ENCODE measurements around the gene ALAS1. TPM values are rescaled to one million over a fixed set of nuclear protein-coding genes. Genes with fewer than 3 reads are reported as not detected.
A peak's percentile ranks its signal among the peaks of the same experiment; 100 is the strongest.

Gene ALAS1
- total and polyA plus RNA-seq, 9 donors, result 26.4 to 35.4 (median 30.9) TPM

DNA sequence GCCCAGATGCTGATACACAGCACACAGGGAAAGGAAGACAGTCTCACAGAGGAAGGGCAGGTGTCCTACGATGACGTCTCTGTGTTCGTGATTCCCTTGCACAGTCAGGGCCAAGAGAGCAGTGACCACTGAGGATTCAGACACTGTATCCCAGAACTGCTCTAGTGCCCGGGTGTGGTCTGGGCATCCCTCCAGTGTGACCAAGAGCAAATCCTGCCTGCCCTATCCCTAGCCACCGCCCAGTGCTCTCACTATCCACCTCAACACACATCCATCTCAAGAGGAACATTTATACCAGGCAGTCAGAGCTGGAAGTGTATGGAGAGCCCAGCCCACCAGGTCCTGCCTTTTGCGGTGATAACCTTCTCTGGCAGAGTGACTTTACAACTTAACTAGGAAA, 51.7 kb downstream of the ALAS1 start:
- H3K27ac ChIP-seq (ENCODE audit: low read length), result no peak overlapping the region
- no peak for DNase-seq
- WGBS (ENCODE audit: insufficient coverage), result 88% methylated on average over 6 of the region's 6 CpGs

DNA sequence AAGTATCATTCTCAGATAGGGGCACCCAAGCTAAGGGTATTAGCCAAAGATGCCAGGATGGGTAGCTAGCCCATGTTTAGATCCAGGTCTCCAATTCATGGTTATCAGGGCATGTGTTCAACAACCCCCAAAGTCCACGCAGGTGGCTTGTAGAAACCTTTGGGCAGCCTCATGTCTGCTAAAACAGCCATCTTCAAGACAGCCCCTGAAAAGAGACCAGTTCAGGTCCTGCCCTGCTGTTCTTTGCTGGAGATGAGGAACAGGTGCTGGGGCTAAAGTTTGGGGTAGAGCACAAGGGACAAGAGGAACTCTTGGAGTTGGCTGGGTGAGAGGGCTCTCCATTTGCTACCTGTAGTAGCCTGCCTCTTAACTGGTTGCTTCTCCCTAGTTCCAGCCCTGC, 52.2 kb downstream of the ALAS1 start:
- peaks cover 16% of the 10 kb centered on the region for H3K4me1 ChIP-seq (ENCODE audit: control insufficient read depth, insufficient read depth, low read length)
- no peaks in the 10 kb centered on the region for H3K9me3 ChIP-seq (replicated peaks; ENCODE audit: control insufficient read depth, low read depth, low read length)
- no peak overlapping the region for H3K27ac ChIP-seq (ENCODE audit: low read length)
- H3K27me3 ChIP-seq (ENCODE audit: control insufficient read depth, insufficient read depth, low read length), result no peaks in the 10 kb centered on the region
- no peak overlapping the region for H3K4me3 ChIP-seq (ENCODE audit: low read length)
- DNase-seq, result no peak
- WGBS (ENCODE audit: insufficient coverage), result 100% methylated on average over 1 of the region's 1 CpG
- H3K36me3 ChIP-seq (ENCODE audit: control insufficient read depth, insufficient read depth, low read length), result peaks cover 66% of the 10 kb centered on the region

More for the DNA sequence above, 51.7 kb downstream of the ALAS1 start:
- Histone ChIP-seq H3K4me3 (ENCODE audit: low read length) (no peak overlapping the region), H3K4me1 (ENCODE audit: control insufficient read depth, insufficient read depth, low read length) (peaks cover 21% of the 10 kb centered on the region), H3K27me3 (ENCODE audit: control insufficient read depth, insufficient read depth, low read length) (no peaks in the 10 kb centered on the region), H3K9me3 (replicated peaks; ENCODE audit: control insufficient read depth, low read depth, low read length) (no peaks in the 10 kb centered on the region), H3K36me3 (ENCODE audit: control insufficient read depth, insufficient read depth, low read length) (peaks cover 64% of the 10 kb centered on the region)

DNA sequence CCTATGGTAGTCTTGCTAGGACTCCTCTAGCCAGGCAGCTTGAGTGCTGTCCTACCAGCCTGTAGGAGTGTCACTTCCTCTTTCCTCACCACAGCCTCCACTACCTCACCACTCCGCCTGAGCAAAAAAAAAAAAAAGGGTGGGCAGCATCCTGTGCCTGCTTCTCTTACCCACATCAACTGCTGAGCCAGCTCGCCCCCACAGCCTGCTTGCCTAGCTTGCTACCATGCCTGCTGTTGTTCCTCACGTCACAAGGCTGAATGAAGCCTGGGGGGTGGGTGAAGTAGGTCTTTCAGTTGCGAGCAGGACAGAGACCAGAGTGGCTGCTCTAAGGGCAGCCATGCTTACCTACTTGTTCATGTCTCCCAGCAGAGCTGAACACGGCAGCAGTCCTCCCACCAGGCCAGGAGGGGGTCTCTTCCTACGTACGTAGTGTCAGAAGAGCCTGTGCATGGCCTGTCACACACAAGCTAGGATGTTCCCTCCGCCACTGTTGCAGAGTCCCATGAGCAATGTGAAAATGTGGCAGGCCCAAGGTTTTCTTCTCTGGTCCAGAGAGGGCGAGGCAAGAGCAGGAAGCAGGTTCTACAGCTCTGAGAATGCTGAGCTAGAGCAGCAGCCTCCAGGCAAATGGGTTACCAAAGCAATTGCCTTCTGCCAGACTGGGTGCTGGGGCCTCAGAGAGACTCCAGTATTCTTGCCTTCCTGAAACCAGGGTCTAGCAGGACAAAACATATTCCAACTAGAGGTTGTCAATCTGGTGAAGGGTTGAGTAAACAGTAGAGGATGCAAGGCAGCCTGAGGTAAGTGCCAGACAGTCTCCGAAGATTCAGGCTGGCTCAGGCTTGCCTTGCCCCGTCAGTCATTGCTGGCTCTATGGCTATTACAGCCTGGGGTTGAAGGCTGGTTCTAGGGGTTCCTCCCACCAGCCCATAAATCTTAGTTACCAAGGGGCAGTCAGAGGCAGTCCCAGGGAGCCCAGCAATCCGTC, 55.6 kb downstream of the ALAS1 start:
- Histone ChIP-seq H3K36me3 (ENCODE audit: control insufficient read depth, insufficient read depth, low read length) (peaks cover 92% of the 10 kb centered on the region), H3K4me1 (ENCODE audit: control insufficient read depth, insufficient read depth, low read length) (no peaks in the 10 kb centered on the region), H3K27ac (ENCODE audit: low read length) (peak overlapping the region; percentile 5), H3K27me3 (ENCODE audit: control insufficient read depth, insufficient read depth, low read length) (no peaks in the 10 kb centered on the region), H3K9me3 (replicated peaks; ENCODE audit: control insufficient read depth, low read depth, low read length) (no peaks in the 10 kb centered on the region), H3K4me3 (ENCODE audit: low read length) (no peak overlapping the region)
- DNase-seq, result peak; percentile 73
- 72% methylated on average over 8 of the region's 12 CpGs for WGBS (ENCODE audit: insufficient coverage)

DNA sequence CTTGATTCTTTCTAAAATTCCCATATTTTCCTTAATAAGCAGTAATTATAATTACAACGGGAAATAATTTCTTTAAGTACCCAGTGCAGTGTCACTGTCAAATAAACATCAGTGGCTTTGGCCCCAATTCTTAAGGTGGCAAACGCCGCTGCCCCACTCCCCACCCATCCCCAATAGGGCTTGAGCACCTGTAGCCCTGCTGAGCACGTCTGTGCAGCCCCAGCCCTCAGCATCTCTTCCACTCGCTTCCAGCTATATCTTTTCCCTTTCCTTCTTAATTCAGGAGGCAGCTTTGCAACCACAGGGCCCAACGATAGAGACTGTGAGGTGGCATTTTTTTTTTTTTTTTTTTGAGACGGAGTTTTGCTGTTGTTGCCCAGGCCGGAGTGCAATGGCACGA, 56.6 kb downstream of the ALAS1 start:
- 73% methylated on average over 3 of the region's 9 CpGs for WGBS (ENCODE audit: insufficient coverage)
- Histone ChIP-seq H3K36me3 (ENCODE audit: control insufficient read depth, insufficient read depth, low read length) (peaks cover 92% of the 10 kb centered on the region), H3K4me1 (ENCODE audit: control insufficient read depth, insufficient read depth, low read length) (no peaks in the 10 kb centered on the region)

DNA sequence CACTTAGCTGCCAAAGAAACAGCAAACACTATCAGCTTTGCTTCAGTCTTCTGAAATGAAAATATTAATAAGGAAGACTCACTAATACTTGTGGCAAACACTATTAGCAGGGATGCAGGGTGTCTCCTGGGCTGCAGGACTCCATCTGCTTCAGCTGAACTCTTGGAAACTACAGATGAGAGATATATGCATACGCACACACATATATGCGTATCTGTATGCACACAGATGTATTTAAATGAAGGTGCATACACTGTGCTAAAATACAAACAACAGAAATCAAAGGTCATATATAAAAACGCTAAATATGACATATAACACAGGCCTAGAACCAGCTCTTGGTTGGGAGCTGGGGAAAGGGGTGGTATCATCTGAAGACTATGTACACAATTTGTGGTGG, 58.2 kb downstream of the ALAS1 start:
- Histone ChIP-seq H3K27me3 (ENCODE audit: control insufficient read depth, insufficient read depth, low read length) (no peaks in the 10 kb centered on the region), H3K36me3 (ENCODE audit: control insufficient read depth, insufficient read depth, low read length) (peaks cover 88% of the 10 kb centered on the region), H3K27ac (ENCODE audit: low read length) (no peak overlapping the region), H3K4me1 (ENCODE audit: control insufficient read depth, insufficient read depth, low read length) (no peaks in the 10 kb centered on the region), H3K4me3 (ENCODE audit: low read length) (no peak overlapping the region), H3K9me3 (replicated peaks; ENCODE audit: control insufficient read depth, low read depth, low read length) (no peaks in the 10 kb centered on the region)
- no peak for DNase-seq
- WGBS (ENCODE audit: insufficient coverage), result no CpG with 5 or more reads among the region's 3 CpGs

More for the DNA sequence above, 56.6 kb downstream of the ALAS1 start:
- no peak for DNase-seq
- H3K4me3 ChIP-seq (ENCODE audit: low read length), result no peak overlapping the region
- no peak overlapping the region for H3K27ac ChIP-seq (ENCODE audit: low read length)
- no peaks in the 10 kb centered on the region for H3K9me3 ChIP-seq (replicated peaks; ENCODE audit: control insufficient read depth, low read depth, low read length)
- H3K27me3 ChIP-seq (ENCODE audit: control insufficient read depth, insufficient read depth, low read length), result no peaks in the 10 kb centered on the region

DNA sequence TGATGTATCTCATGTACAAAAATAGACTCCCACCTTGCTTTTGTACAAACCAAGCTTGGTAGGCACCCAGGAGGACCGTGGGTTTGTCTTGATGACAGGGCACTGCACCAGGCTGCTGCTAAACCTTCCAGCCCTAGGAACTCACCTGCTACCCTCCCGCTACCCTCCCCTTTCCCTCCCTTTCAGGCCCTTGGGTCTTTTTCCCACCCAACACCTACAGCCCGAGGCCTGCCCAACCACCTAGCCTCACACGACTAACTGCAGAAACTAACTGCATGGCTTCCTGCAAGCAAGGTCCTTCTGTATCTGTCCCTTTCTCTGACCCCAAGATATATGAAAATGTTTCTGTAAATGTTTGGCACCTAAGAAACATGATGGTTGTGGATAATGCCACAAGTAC, 58.7 kb downstream of the ALAS1 start:
- Histone ChIP-seq H3K36me3 (ENCODE audit: control insufficient read depth, insufficient read depth, low read length) (peaks cover 85% of the 10 kb centered on the region), H3K4me3 (ENCODE audit: low read length) (no peak overlapping the region), H3K27me3 (ENCODE audit: control insufficient read depth, insufficient read depth, low read length) (no peaks in the 10 kb centered on the region), H3K27ac (ENCODE audit: low read length) (no peak overlapping the region), H3K4me1 (ENCODE audit: control insufficient read depth, insufficient read depth, low read length) (no peaks in the 10 kb centered on the region), H3K9me3 (replicated peaks; ENCODE audit: control insufficient read depth, low read depth, low read length) (no peaks in the 10 kb centered on the region)
- WGBS (ENCODE audit: insufficient coverage), result 79% methylated on average over 2 of the region's 4 CpGs
- DNase-seq, result no peak

DNA sequence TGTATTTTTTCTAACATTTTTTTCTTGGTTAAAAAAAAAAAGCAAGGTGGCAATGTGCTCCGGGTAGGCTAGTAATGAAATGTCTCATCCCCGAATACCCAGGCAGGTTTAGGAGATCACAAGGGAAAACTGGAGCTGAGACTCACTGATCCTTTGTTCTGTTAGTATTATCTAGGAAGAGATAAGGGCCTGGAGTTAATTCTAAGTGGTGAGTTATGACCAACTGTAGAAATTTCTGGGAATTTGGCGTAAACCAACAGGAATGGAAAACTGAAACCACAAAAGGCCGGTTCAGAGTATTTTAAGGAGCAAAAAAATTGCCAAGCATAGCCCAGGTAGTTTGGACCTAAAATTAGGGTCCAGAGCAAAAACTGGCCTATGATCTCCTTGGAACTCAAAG, 60.0 kb downstream of the ALAS1 start:
- no peak for DNase-seq
- WGBS (ENCODE audit: insufficient coverage), result 90% methylated on average over 4 of the region's 4 CpGs
- Histone ChIP-seq H3K4me1 (ENCODE audit: control insufficient read depth, insufficient read depth, low read length) (no peaks in the 10 kb centered on the region), H3K27me3 (ENCODE audit: control insufficient read depth, insufficient read depth, low read length) (no peaks in the 10 kb centered on the region), H3K27ac (ENCODE audit: low read length) (no peak overlapping the region), H3K36me3 (ENCODE audit: control insufficient read depth, insufficient read depth, low read length) (peaks cover 86% of the 10 kb centered on the region), H3K9me3 (replicated peaks; ENCODE audit: control insufficient read depth, low read depth, low read length) (no peaks in the 10 kb centered on the region), H3K4me3 (ENCODE audit: low read length) (no peak overlapping the region)

DNA sequence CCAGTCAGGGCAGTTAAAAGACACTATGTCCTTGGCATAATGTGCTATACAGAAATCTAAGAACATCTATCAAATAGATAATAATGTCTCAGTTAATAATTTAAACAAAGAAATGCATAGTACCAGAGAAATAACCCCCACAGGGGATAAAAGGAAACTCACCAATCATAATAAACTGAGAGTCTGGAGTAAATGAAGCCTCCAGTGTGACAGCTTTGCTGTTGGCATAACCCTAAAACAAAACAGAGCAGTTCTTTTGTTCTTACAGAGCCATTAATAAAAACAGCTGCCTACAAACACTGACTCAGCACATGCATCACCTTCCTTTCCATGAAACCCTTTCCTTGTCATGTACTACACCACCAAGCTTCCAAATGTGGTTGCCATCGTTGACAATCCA, 61.1 kb downstream of the ALAS1 start:
- Histone ChIP-seq H3K4me3 (ENCODE audit: low read length) (no peak overlapping the region), H3K4me1 (ENCODE audit: control insufficient read depth, insufficient read depth, low read length) (no peaks in the 10 kb centered on the region), H3K27ac (ENCODE audit: low read length) (no peak overlapping the region), H3K36me3 (ENCODE audit: control insufficient read depth, insufficient read depth, low read length) (peaks cover 86% of the 10 kb centered on the region), H3K27me3 (ENCODE audit: control insufficient read depth, insufficient read depth, low read length) (no peaks in the 10 kb centered on the region), H3K9me3 (replicated peaks; ENCODE audit: control insufficient read depth, low read depth, low read length) (no peaks in the 10 kb centered on the region)
- WGBS (ENCODE audit: insufficient coverage), result no CpG with 5 or more reads among the region's 1 CpG
- DNase-seq, result no peak

DNA sequence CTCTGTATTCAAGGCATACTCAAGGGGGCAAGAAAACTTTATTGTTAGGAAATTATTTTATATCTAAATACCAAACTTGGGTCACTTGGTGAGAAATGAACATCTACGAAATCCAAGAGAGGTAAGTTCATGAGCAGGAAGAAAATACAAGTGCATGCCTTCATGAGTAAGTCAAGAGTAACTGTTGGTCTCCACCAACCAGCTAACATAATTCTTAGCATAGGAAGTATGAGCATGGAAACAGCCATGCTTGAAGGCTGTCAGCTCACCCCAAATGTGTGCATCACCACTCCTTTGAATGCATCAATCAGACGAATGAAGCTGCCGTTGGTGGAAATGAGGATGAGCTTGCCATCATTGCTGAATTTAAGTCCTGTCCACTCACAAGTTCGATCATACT, 61.5 kb downstream of the ALAS1 start:
- no peak overlapping the region for H3K27ac ChIP-seq (ENCODE audit: low read length)
- H3K27me3 ChIP-seq (ENCODE audit: control insufficient read depth, insufficient read depth, low read length), result no peaks in the 10 kb centered on the region
- no peak overlapping the region for H3K4me3 ChIP-seq (ENCODE audit: low read length)
- no peaks in the 10 kb centered on the region for H3K4me1 ChIP-seq (ENCODE audit: control insufficient read depth, insufficient read depth, low read length)
- 100% methylated on average over 1 of the region's 4 CpGs for WGBS (ENCODE audit: insufficient coverage)
- H3K9me3 ChIP-seq (replicated peaks; ENCODE audit: control insufficient read depth, low read depth, low read length), result no peaks in the 10 kb centered on the region
- H3K36me3 ChIP-seq (ENCODE audit: control insufficient read depth, insufficient read depth, low read length), result peaks cover 86% of the 10 kb centered on the region
- DNase-seq, result no peak

DNA sequence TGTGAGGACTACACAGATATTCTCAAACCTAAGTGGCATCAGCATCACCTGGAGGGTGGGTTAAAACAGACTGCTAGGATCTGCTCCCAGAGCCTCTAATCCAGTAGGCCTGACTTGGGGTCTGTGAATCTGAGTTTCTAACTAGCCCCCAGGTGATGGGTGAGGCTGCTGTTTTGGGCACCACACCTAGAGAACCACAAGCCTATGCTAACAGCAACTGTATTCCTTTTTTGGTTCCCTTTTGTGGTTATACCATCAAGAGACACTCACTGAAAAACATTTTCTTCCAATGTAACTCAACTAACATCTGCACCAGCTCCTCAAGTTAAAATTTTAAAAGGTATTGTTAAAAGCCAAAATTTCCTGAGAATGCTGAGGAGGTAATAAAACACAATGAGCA, 64.5 kb downstream of the ALAS1 start:
- no peak for DNase-seq
- no peaks in the 10 kb centered on the region for H3K4me1 ChIP-seq (ENCODE audit: control insufficient read depth, insufficient read depth, low read length)
- H3K36me3 ChIP-seq (ENCODE audit: control insufficient read depth, insufficient read depth, low read length), result peaks cover 78% of the 10 kb centered on the region

More for the DNA sequence above, 64.5 kb downstream of the ALAS1 start:
- no peak overlapping the region for H3K27ac ChIP-seq (ENCODE audit: low read length)
- H3K27me3 ChIP-seq (ENCODE audit: control insufficient read depth, insufficient read depth, low read length), result no peaks in the 10 kb centered on the region
- H3K9me3 ChIP-seq (replicated peaks; ENCODE audit: control insufficient read depth, low read depth, low read length), result no peaks in the 10 kb centered on the region
- no peak overlapping the region for H3K4me3 ChIP-seq (ENCODE audit: low read length)
